Activated naive CD4-positive, alpha-beta T cell treated with anti-CD3 and anti-CD28 coated beads, Interleukin-2, amount 50 U/mL, for 24 hours (primary cell): Measurements from ENCODE around the gene PRR36.

Experiments
- H3K27ac Mint-ChIP-seq: one replicate; pipeline ENCODE4 v1.8.0; 2021; ENCODE audit warnings: mild to moderate bottlenecking, mixed read lengths
- H3K27me3 Mint-ChIP-seq: one replicate; pipeline ENCODE4 v1.8.0; 2021; ENCODE audit warnings: mixed read lengths
- H3K36me3 Mint-ChIP-seq: one replicate; pipeline ENCODE4 v1.8.0; 2021; ENCODE audit warnings: mixed read lengths
- H3K4me1 Mint-ChIP-seq: one replicate; pipeline ENCODE4 v1.8.0; 2021; ENCODE audit warnings: mixed read lengths
- H3K4me3 Mint-ChIP-seq: one replicate; pipeline ENCODE4 v1.8.0; 2021; ENCODE audit warnings: mild to moderate bottlenecking, mixed read lengths
- H3K9me3 Mint-ChIP-seq: one replicate; pipeline ENCODE4 v1.8.0; 2021; ENCODE audit warnings: mixed read lengths

PRR36 gene

GRCh38 chr19:7907544-7907943, 33.4 kb upstream of the PRR36 start:
- no peaks in the 10 kb centered on the region for H3K9me3 Mint-ChIP-seq
- H3K36me3 Mint-ChIP-seq = peaks cover 13% of the 10 kb centered on the region
- peaks cover 24% of the 10 kb centered on the region for H3K4me1 Mint-ChIP-seq
- no peak overlapping the region for H3K27ac Mint-ChIP-seq
- H3K27me3 Mint-ChIP-seq = no peaks in the 10 kb centered on the region
- no peak overlapping the region for H3K4me3 Mint-ChIP-seq

- peaks cover 26% of the 10 kb centered on the region for H3K4me1 Mint-ChIP-seq
- H3K27ac Mint-ChIP-seq = no peak overlapping the region
- peaks cover 13% of the 10 kb centered on the region for H3K36me3 Mint-ChIP-seq
- H3K9me3 Mint-ChIP-seq = no peaks in the 10 kb centered on the region
- no peaks in the 10 kb centered on the region for H3K27me3 Mint-ChIP-seq
- peak overlapping the region; percentile 33 for H3K4me3 Mint-ChIP-seq
Observed at GRCh38 chr19:7907122-7907521, 32.9 kb upstream of the PRR36 start.

GRCh38 chr19:7905859-7906258, 31.7 kb upstream of the PRR36 start:
- H3K4me3 Mint-ChIP-seq = peak overlapping the region; percentile 72
- no peaks in the 10 kb centered on the region for H3K27me3 Mint-ChIP-seq
- H3K36me3 Mint-ChIP-seq = peaks cover 8% of the 10 kb centered on the region
- H3K4me1 Mint-ChIP-seq = peaks cover 26% of the 10 kb centered on the region
- H3K27ac Mint-ChIP-seq = no peak overlapping the region
- no peaks in the 10 kb centered on the region for H3K9me3 Mint-ChIP-seq

- no peaks in the 10 kb centered on the region for H3K27me3 Mint-ChIP-seq
- peaks cover 26% of the 10 kb centered on the region for H3K4me1 Mint-ChIP-seq
- H3K9me3 Mint-ChIP-seq = no peaks in the 10 kb centered on the region
- peak overlapping the region; percentile 88 for H3K4me3 Mint-ChIP-seq
- H3K36me3 Mint-ChIP-seq = peaks cover 3% of the 10 kb centered on the region
- peak overlapping the region; percentile 88 for H3K27ac Mint-ChIP-seq
Observed at GRCh38 chr19:7905268-7905667, 31.1 kb upstream of the PRR36 start.

- Mint-ChIP-seq H3K27me3 (no peaks in the 10 kb centered on the region), H3K36me3 (peaks cover 2% of the 10 kb centered on the region), H3K4me1 (peaks cover 26% of the 10 kb centered on the region), H3K27ac (peak overlapping the region; percentile 88), H3K9me3 (no peaks in the 10 kb centered on the region), H3K4me3 (peak overlapping the region; percentile 92)
Observed at GRCh38 chr19:7904074-7905020, 30.2 kb upstream of the PRR36 start.

- no peaks in the 10 kb centered on the region for H3K27me3 Mint-ChIP-seq
- peak within 1 kb of the TSS; percentile 92 for H3K4me3 Mint-ChIP-seq
- H3K36me3 Mint-ChIP-seq = peaks cover 2% of the 10 kb centered on the region
- H3K4me1 Mint-ChIP-seq = peaks cover 26% of the 10 kb centered on the region
- H3K27ac Mint-ChIP-seq = peak within 1 kb of the TSS; percentile 97
- H3K9me3 Mint-ChIP-seq = no peaks in the 10 kb centered on the region
Observed at GRCh38 chr19:7903244-7904073, 29.3 kb upstream of the PRR36 start, which contains the start of gene MAP2K7. Gene MAP2K7 (plus strand): TSS chr19:7903877. CDS start chr19:7903945, 68 bp downstream.

- no peaks in the 10 kb centered on the region for H3K9me3 Mint-ChIP-seq
- H3K27ac Mint-ChIP-seq = peak overlapping the region; percentile 97
- H3K4me1 Mint-ChIP-seq = peaks cover 26% of the 10 kb centered on the region
- H3K4me3 Mint-ChIP-seq = peak overlapping the region; percentile 92
- no peaks in the 10 kb centered on the region for H3K27me3 Mint-ChIP-seq
- H3K36me3 Mint-ChIP-seq = peaks cover 2% of the 10 kb centered on the region
Observed at GRCh38 chr19:7902796-7903243, 28.6 kb upstream of the PRR36 start.

GRCh38 chr19:7901337-7901736, 27.1 kb upstream of the PRR36 start:
- no peaks in the 10 kb centered on the region for H3K9me3 Mint-ChIP-seq
- H3K27ac Mint-ChIP-seq = no peak overlapping the region
- H3K4me1 Mint-ChIP-seq = peaks cover 18% of the 10 kb centered on the region
- peaks cover 2% of the 10 kb centered on the region for H3K36me3 Mint-ChIP-seq
- no peaks in the 10 kb centered on the region for H3K27me3 Mint-ChIP-seq
- no peak overlapping the region for H3K4me3 Mint-ChIP-seq

GRCh38 chr19:7900931-7901330, 26.7 kb upstream of the PRR36 start:
- peaks cover 2% of the 10 kb centered on the region for H3K36me3 Mint-ChIP-seq
- no peak overlapping the region for H3K27ac Mint-ChIP-seq
- H3K4me3 Mint-ChIP-seq = no peak overlapping the region
- H3K4me1 Mint-ChIP-seq = peaks cover 18% of the 10 kb centered on the region
- H3K9me3 Mint-ChIP-seq = no peaks in the 10 kb centered on the region
- no peaks in the 10 kb centered on the region for H3K27me3 Mint-ChIP-seq

- H3K36me3 Mint-ChIP-seq = no peaks in the 10 kb centered on the region
- no peaks in the 10 kb centered on the region for H3K27me3 Mint-ChIP-seq
- H3K4me3 Mint-ChIP-seq = no peak overlapping the region
- no peak overlapping the region for H3K27ac Mint-ChIP-seq
- peaks cover 13% of the 10 kb centered on the region for H3K4me1 Mint-ChIP-seq
- H3K9me3 Mint-ChIP-seq = no peaks in the 10 kb centered on the region
Observed at GRCh38 chr19:7900401-7900870, 26.2 kb upstream of the PRR36 start.

GRCh38 chr19:7899751-7900378, 25.7 kb upstream of the PRR36 start:
- Mint-ChIP-seq H3K4me3 (no peak overlapping the region), H3K27me3 (no peaks in the 10 kb centered on the region), H3K4me1 (peaks cover 8% of the 10 kb centered on the region), H3K9me3 (no peaks in the 10 kb centered on the region), H3K27ac (no peak overlapping the region), H3K36me3 (no peaks in the 10 kb centered on the region)

- H3K4me1 Mint-ChIP-seq = peaks cover 5% of the 10 kb centered on the region
- no peaks in the 10 kb centered on the region for H3K36me3 Mint-ChIP-seq
- no peaks in the 10 kb centered on the region for H3K9me3 Mint-ChIP-seq
- H3K27ac Mint-ChIP-seq = no peak overlapping the region
- H3K4me3 Mint-ChIP-seq = no peak overlapping the region
- peaks cover 3% of the 10 kb centered on the region for H3K27me3 Mint-ChIP-seq
Observed at GRCh38 chr19:7898967-7899366, 24.8 kb upstream of the PRR36 start.

- no peak overlapping the region for H3K4me3 Mint-ChIP-seq
- peaks cover 3% of the 10 kb centered on the region for H3K27me3 Mint-ChIP-seq
- no peaks in the 10 kb centered on the region for H3K36me3 Mint-ChIP-seq
- no peak overlapping the region for H3K27ac Mint-ChIP-seq
- no peaks in the 10 kb centered on the region for H3K4me1 Mint-ChIP-seq
- no peaks in the 10 kb centered on the region for H3K9me3 Mint-ChIP-seq
Observed at GRCh38 chr19:7897292-7897691, 23.1 kb upstream of the PRR36 start.

- Mint-ChIP-seq H3K4me1 (no peaks in the 10 kb centered on the region), H3K9me3 (no peaks in the 10 kb centered on the region), H3K36me3 (no peaks in the 10 kb centered on the region), H3K4me3 (no peak overlapping the region), H3K27ac (no peak overlapping the region), H3K27me3 (peaks cover 3% of the 10 kb centered on the region)
Observed at GRCh38 chr19:7895565-7895964, 21.4 kb upstream of the PRR36 start.

- no peak overlapping the region for H3K4me3 Mint-ChIP-seq
- H3K36me3 Mint-ChIP-seq = no peaks in the 10 kb centered on the region
- no peaks in the 10 kb centered on the region for H3K9me3 Mint-ChIP-seq
- no peaks in the 10 kb centered on the region for H3K4me1 Mint-ChIP-seq
- H3K27ac Mint-ChIP-seq = no peak overlapping the region
- H3K27me3 Mint-ChIP-seq = peaks cover 3% of the 10 kb centered on the region
Observed at GRCh38 chr19:7894612-7895309, 20.6 kb upstream of the PRR36 start.
